ENCODE data around the gene PCNX4.

GRCh38 chr14:60089221-60089620, 2.5 kb upstream of the PCNX4 start:
- no peak for TF ChIP-seq CTCF (IDR thresholded peaks at IDR 0.05; ENCODE audit: low read length)
- TF ChIP-seq EZH2phosphoT487 (IDR thresholded peaks at IDR 0.05; ENCODE audit: low read length): no peak
- TF ChIP-seq EZH2 (optimal IDR thresholded peaks at IDR 0.05; ENCODE audit: low read depth, low read length): no peak
